ENCODE data around the gene MYPN.

DNA sequence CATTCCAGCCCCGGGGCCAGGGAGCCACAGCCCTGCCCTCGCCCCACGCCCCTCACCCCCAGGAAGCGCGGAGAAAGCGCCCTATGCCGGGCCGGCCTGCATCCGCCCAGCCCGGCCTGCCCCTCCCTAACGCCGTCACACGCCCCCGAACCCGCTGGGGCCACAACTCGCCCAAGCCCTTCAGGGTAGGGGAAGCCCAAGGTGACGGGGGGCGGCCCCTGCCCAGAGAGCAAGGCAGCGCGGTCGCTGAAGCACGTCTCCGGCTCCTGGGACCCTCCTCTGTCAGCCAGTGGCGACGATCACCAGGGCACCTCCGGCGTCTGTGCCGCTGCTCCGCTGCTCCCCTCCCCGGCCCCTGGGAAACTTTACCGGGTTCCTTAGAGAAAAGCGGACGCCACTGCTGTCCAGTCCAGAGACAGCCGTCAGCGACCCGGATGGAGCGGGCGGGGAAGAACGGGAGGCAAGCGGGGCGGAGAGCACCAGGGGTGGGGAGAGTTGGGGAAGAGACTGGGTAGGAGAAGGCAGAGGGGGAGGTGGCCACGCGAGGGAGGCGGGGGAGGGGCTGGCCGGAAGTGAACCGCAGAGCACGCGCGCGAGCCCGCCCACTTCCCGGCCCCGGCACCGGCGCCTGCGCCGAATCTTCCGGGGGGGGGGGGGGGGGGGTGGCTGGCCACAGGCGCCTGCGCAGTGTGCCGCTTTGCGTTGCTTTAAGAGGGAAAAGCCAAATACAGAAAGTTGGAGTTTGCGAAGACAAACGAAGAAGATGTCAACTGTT is 34.3 kb upstream of the MYPN start, which contains the start of gene HERC4:
- TF ChIP-seq CTCF (IDR thresholded peaks at IDR 0.05), result no peak
- no peak for TF ChIP-seq FOSL2 (IDR thresholded peaks at IDR 0.05)
- 0 out of 2 replicates have a peak, but pooled peaks have one; percentile 12 for TF ChIP-seq FOSL2 (CRISPR knock-in tag; IDR thresholded peaks at IDR 0.05)
- TF ChIP-seq RAD21 (conservative IDR thresholded peaks at IDR 0.05 in 1 of 2, IDR thresholded peaks at IDR 0.05 in 1 of 2), result no peak
- peak; percentile 57 for TF ChIP-seq POLR2A (IDR thresholded peaks at IDR 0.05; ENCODE audit: low read length)
- TF ChIP-seq, protein P1, sequence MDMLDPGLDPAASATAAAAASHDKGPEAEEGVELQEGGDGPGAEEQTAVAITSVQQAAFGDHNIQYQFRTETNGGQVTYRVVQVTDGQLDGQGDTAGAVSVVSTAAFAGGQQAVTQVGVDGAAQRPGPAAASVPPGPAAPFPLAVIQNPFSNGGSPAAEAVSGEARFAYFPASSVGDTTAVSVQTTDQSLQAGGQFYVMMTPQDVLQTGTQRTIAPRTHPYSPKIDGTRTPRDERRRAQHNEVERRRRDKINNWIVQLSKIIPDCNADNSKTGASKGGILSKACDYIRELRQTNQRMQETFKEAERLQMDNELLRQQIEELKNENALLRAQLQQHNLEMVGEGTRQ (IDR thresholded peaks at IDR 0.05), result no peak
- TF ChIP-seq RFX5 (IDR thresholded peaks at IDR 0.05), result no peak
- TF ChIP-seq CHD2 (IDR thresholded peaks at IDR 0.05; ENCODE audit: low read length, partially characterized antibody), result peak; percentile 25
- TF ChIP-seq EHF (CRISPR knock-in tag; IDR thresholded peaks at IDR 0.05), result no peak
- no peak for TF ChIP-seq TP53 (CRISPR knock-in tag; IDR thresholded peaks at IDR 0.05)
